Astrocyte of the spinal cord (primary cell): ENCODE results near the gene SRSF3.

Experiments
- DNase-seq: peaks from one replicate; pipeline ENCODE4 v3.0.0; 2011; ENCODE audit warnings: low read depth, low spot score
- H3K4me3 ChIP-seq: 2 replicates; pipeline ENCODE4 v1.5.1; 2011; ENCODE audit warnings: low read depth, mild to moderate bottlenecking, low read length, moderate library complexity
- CTCF ChIP-seq: IDR thresholded peaks from 2 replicates; pipeline ENCODE4 v1.5.1; 2012; ENCODE audit warnings: low read depth, mild to moderate bottlenecking, low read length, inconsistent platforms
- in situ Hi-C: cut with HindIII; loops from 2 replicates; pipeline ENCODE4 v1.10.0; 2017; ENCODE audit warnings: low sequenced_read_pairs

Gene SRSF3

DNA sequence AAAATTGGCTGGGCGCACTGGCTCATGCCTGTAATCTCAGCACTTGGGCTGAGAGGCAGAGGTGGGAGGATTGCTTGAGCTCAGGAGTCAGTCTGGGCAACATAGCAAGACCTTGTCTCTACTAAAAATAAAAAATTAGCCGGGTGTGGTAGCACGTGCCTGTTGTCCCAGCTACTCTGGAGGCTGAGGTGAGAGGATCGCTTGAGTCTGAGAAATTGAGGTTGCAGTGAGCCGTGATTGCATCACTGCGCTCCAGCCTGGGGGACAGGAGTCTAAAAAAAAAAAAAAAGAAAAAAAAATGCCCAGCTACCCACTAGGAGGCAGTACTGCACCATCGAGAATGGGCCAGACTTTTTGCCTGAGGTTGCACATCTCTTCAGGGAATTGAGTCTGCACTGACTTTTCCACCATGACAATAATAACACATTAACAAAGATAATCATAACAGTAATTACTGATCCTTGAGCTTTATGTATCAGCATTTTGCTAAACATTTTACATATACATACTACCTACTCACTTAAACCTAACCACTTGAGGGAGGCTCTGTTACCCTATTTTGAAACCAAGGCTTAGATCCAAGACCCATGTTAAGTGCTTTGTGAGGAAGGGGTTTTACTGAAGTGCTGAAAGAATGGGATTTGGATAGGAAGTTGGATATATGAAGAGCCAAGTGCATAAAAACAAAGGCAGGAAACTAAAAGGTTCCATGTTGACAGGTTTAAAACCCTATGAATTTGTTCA is 21.0 kb downstream of the SRSF3 start:
- peak; percentile 72 for TF ChIP-seq CTCF
- peak; percentile 64 for DNase-seq
- H3K4me3 ChIP-seq: no peak overlapping the region
- in situ Hi-C loops: no loop called here

GRCh38 chr6:36616893-36617521 is 22.8 kb downstream of the SRSF3 start:
- no peak overlapping the region for H3K4me3 ChIP-seq
- no peak for TF ChIP-seq CTCF
- in situ Hi-C loops: no loop called here
- peak; percentile 66 for DNase-seq

GRCh38 chr6:36618366-36619355 is 24.5 kb downstream of the SRSF3 start:
- in situ Hi-C loops: no loop called here
- no peak for DNase-seq
- TF ChIP-seq CTCF: no peak
- H3K4me3 ChIP-seq: no peak overlapping the region

DNA sequence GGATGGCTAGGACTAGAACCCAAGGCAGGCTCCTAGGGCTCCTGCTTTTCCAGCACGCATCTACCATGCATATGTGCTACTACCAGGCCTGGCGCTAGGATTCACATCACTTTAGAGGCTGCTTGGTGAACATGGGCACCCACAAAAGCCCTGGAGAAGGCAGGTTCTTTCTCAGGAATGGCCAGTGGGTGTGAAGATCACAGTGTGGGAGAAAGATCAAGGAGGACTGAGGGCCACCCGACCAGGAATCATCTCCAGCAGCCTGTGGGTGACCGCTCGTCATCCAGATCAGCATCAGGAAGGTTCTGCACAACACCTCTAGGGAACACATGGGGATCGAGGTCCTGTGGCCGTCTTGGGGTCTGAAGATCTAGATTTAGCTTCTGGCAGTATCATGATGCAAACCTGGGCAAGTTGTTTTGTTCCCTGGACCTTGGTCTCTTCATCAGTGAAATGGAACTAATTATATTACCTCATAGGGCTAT is 27.3 kb downstream of the SRSF3 start:
- TF ChIP-seq CTCF: no peak
- in situ Hi-C loops: no loop called here
- H3K4me3 ChIP-seq: no peak overlapping the region
- no peak for DNase-seq

- in situ Hi-C loops: no loop called here
- TF ChIP-seq CTCF: no peak
- no peak for DNase-seq
- H3K4me3 ChIP-seq: no peak overlapping the region
These were observed 28.9 kb downstream of the SRSF3 start for GRCh38 chr6:36622901-36623546.
